ENCODE measurements around the gene NME1. TPM values are rescaled to one million over a fixed set of nuclear protein-coding genes. Genes with fewer than 3 reads are reported as not detected.

Gene NME1
- total RNA-seq, 4 donors from 2014 or later = 6.3 to 37.1 (median 12.0) TPM

GRCh38 chr17:51180486-51180885 lies 27.1 kb downstream of the NME1 start:
- Histone ChIP-seq H3K36me3 (peaks cover 0 to 37% (median 0%) of the 10 kb centered on the region in 3 donors), H3K27ac (no peak overlapping the region), H3K4me1 (no peaks in the 10 kb centered on the region), H3K9me3 (no peaks in the 10 kb centered on the region), H3K27me3 (no peaks in the 10 kb centered on the region), H3K4me3 (no peak overlapping the region)
- no peak for DNase-seq
- no peak for TF ChIP-seq POLR2A (IDR thresholded peaks at IDR 0.05)
- no peak for TF ChIP-seq CTCF (IDR thresholded peaks at IDR 0.05)

- no peak for DNase-seq
- H3K27ac ChIP-seq = no peak overlapping the region
- H3K4me3 ChIP-seq = no peak overlapping the region
- peaks cover 0 to 43% (median 0%) of the 10 kb centered on the region in 3 donors for H3K36me3 ChIP-seq
- H3K4me1 ChIP-seq = no peaks in the 10 kb centered on the region
- H3K9me3 ChIP-seq = no peaks in the 10 kb centered on the region
- TF ChIP-seq CTCF (IDR thresholded peaks at IDR 0.05) (no peak), POLR2A (IDR thresholded peaks at IDR 0.05) (no peak)
- no peaks in the 10 kb centered on the region for H3K27me3 ChIP-seq
These were observed 30.8 kb downstream of the NME1 start for GRCh38 chr17:51184124-51184523.

- no peaks in the 10 kb centered on the region for H3K27me3 ChIP-seq
- H3K27ac ChIP-seq = no peak overlapping the region
- peaks cover 0 to 44% (median 0%) of the 10 kb centered on the region in 3 donors for H3K36me3 ChIP-seq
- H3K4me1 ChIP-seq = no peaks in the 10 kb centered on the region
- no peak for DNase-seq
- TF ChIP-seq CTCF (IDR thresholded peaks at IDR 0.05) = no peak
- TF ChIP-seq POLR2A (IDR thresholded peaks at IDR 0.05) = no peak
- no peak overlapping the region for H3K4me3 ChIP-seq
- no peaks in the 10 kb centered on the region for H3K9me3 ChIP-seq
These were observed 32.5 kb downstream of the NME1 start for GRCh38 chr17:51185763-51186332.

- Histone ChIP-seq H3K4me1 (no peaks in the 10 kb centered on the region), H3K27me3 (no peaks in the 10 kb centered on the region), H3K27ac (no peak overlapping the region), H3K36me3 (peaks cover 0 to 55% (median 0%) of the 10 kb centered on the region in 3 donors), H3K4me3 (no peak overlapping the region), H3K9me3 (no peaks in the 10 kb centered on the region)
- DNase-seq = no peak
- TF ChIP-seq CTCF (IDR thresholded peaks at IDR 0.05) (no peak), POLR2A (IDR thresholded peaks at IDR 0.05) (no peak)
These were observed 35.0 kb downstream of the NME1 start for GRCh38 chr17:51188271-51188833.

GRCh38 chr17:51189162-51189561 lies 35.8 kb downstream of the NME1 start:
- Histone ChIP-seq H3K27ac (no peak overlapping the region), H3K4me3 (no peak overlapping the region), H3K4me1 (no peaks in the 10 kb centered on the region), H3K27me3 (no peaks in the 10 kb centered on the region), H3K36me3 (peaks cover 0 to 63% (median 0%) of the 10 kb centered on the region in 3 donors), H3K9me3 (no peaks in the 10 kb centered on the region)
- no peak for DNase-seq
- TF ChIP-seq CTCF (IDR thresholded peaks at IDR 0.05) (no peak), POLR2A (IDR thresholded peaks at IDR 0.05) (no peak)

All from Peyer's patch (tissue), 4 donors.